Astrocyte (in vitro differentiated cells and primary cell): ENCODE results near the gene CD53.

ENCODE experiments used
- EZH2 ChIP-seq: IDR thresholded peaks from 2 replicates; pipeline ENCODE4 v1.6.1; 2012; ENCODE audit warnings: mild to moderate bottlenecking, low read length, inconsistent platforms; ENCODE audit not compliant: insufficient read depth
- TF ChIP-seq, protein P1 (sequence below): IDR thresholded peaks from 2 replicates; pipeline ENCODE4 v1.5.1; 2011; ENCODE audit warnings: low read depth, mild to moderate bottlenecking, inconsistent platforms, low read length, moderate library complexity; ENCODE audit not compliant: insufficient read depth

DNA sequence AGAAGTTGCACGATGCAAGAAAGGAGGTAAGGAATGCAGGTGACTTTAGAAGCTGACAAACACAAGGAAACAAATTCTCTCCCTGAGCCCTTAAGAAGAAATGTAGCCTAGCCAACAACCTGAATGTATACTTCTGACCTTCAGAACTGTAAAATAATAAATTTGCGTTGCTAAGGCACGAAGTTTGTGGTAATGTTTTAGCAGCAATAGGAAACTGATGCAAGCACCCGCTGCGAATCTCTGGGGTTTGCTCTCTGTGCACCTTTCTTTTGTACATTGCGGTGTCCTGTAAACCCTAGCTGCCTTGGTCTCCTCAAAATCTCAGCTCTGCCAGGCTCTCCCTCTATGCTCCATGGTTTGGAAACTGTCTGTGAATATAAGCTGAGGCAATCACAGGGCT, 15.1 kb downstream of the CD53 start:
- TF ChIP-seq, protein P1, sequence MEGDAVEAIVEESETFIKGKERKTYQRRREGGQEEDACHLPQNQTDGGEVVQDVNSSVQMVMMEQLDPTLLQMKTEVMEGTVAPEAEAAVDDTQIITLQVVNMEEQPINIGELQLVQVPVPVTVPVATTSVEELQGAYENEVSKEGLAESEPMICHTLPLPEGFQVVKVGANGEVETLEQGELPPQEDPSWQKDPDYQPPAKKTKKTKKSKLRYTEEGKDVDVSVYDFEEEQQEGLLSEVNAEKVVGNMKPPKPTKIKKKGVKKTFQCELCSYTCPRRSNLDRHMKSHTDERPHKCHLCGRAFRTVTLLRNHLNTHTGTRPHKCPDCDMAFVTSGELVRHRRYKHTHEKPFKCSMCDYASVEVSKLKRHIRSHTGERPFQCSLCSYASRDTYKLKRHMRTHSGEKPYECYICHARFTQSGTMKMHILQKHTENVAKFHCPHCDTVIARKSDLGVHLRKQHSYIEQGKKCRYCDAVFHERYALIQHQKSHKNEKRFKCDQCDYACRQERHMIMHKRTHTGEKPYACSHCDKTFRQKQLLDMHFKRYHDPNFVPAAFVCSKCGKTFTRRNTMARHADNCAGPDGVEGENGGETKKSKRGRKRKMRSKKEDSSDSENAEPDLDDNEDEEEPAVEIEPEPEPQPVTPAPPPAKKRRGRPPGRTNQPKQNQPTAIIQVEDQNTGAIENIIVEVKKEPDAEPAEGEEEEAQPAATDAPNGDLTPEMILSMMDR = no peak
- TF ChIP-seq EZH2 = no peak
